GM23338 (cell line): ENCODE data around the gene TRIM72. TPM values are rescaled to one million over a fixed set of nuclear protein-coding genes. Genes with fewer than 3 reads are reported as not detected.
A peak's percentile ranks its signal among the peaks of the same experiment; 100 is the strongest.

Source experiments
- ATAC-seq: fragments of 200-7000 bp; cut with Tn5 transposase; 3 replicates; pipeline ENCODE4 v1.9.1; 2020
- DNase-seq: peaks from one replicate; pipeline ENCODE4 v3.0.0-alpha.2; 2015; ENCODE audit warnings: low spot score
- H2AFZ ChIP-seq: fragments of 200-600 bp; sonication (generic); 2 replicates; pipeline ENCODE4 v1.8.0; 2016; ENCODE audit warnings: antibody characterized with exemption, mild to moderate bottlenecking, moderate library complexity
- H3F3A ChIP-seq: fragments of 200-600 bp; sonication (generic); replicated peaks from 2 replicates; pipeline ENCODE4 v1.8.0; 2017; ENCODE audit warnings: antibody characterized with exemption, mixed run types, low read depth
- H3K27ac ChIP-seq: fragments of 200-600 bp; sonication (generic); 2 replicates; pipeline ENCODE4 v1.6.1; 2016; ENCODE audit warnings: low read depth
- H3K27me3 ChIP-seq: fragments of 200-600 bp; sonication (generic); 2 replicates; pipeline ENCODE4 v1.8.0; 2016; ENCODE audit warnings: mild to moderate bottlenecking, mixed run types, moderate library complexity; ENCODE audit not compliant: insufficient read depth
- H3K36me3 ChIP-seq: fragments of 200-600 bp; sonication (generic); 2 replicates; pipeline ENCODE4 v1.8.0; 2016; ENCODE audit warnings: mild to moderate bottlenecking; ENCODE audit not compliant: insufficient read depth
- H3K4me1 ChIP-seq: fragments of 200-600 bp; sonication (generic); 2 replicates; pipeline ENCODE4 v1.8.0; 2016; ENCODE audit warnings: mild to moderate bottlenecking, moderate library complexity; ENCODE audit not compliant: insufficient read depth
- H3K4me2 ChIP-seq: fragments of 200-600 bp; sonication (generic); 2 replicates; pipeline ENCODE4 v1.7.1; 2017; ENCODE audit warnings: mixed run types
- H3K4me3 ChIP-seq: fragments of 200-600 bp; sonication (generic); 2 replicates; pipeline ENCODE4 v1.6.1; 2016; ENCODE audit warnings: mixed run types
- H3K79me2 ChIP-seq: fragments of 200-600 bp; sonication (generic); replicated peaks from 2 replicates; pipeline ENCODE4 v1.8.0; 2017; ENCODE audit warnings: mild to moderate bottlenecking; ENCODE audit not compliant: insufficient read depth
- H3K9me2 ChIP-seq: fragments of 200-600 bp; sonication (generic); 2 replicates; pipeline ENCODE4 v1.8.0; 2017; ENCODE audit not compliant: insufficient read depth
- H4K20me1 ChIP-seq: fragments of 200-600 bp; sonication (generic); replicated peaks from 2 replicates; pipeline ENCODE4 v1.8.0; 2017; ENCODE audit warnings: mild to moderate bottlenecking; ENCODE audit not compliant: insufficient read depth
- H3K27ac Mint-ChIP-seq: 2 replicates; pipeline ENCODE4 v1.8.0; 2020; ENCODE audit warnings: inconsistent platforms, mild to moderate bottlenecking, moderate library complexity, mixed read lengths
- H3K27me3 Mint-ChIP-seq: 3 replicates; pipeline ENCODE4 v1.8.0; 2022; ENCODE audit warnings: low read depth, mild to moderate bottlenecking, moderate library complexity, mixed read lengths, inconsistent platforms; ENCODE audit not compliant: insufficient read depth, poor library complexity
- H3K36me3 Mint-ChIP-seq: 3 replicates; pipeline ENCODE4 v1.8.0; 2021; ENCODE audit warnings: low read depth, mild to moderate bottlenecking, inconsistent platforms, moderate library complexity, mixed read lengths
- H3K4me1 Mint-ChIP-seq: 3 replicates; pipeline ENCODE4 v1.8.0; 2020; ENCODE audit warnings: mild to moderate bottlenecking, inconsistent platforms, mixed read lengths
- H3K4me3 Mint-ChIP-seq: 3 replicates; pipeline ENCODE4 v1.8.0; 2021; ENCODE audit warnings: moderate library complexity, mild to moderate bottlenecking, inconsistent platforms, mixed read lengths
- H3K9me3 Mint-ChIP-seq: 3 replicates; pipeline ENCODE4 v1.8.0; 2020; ENCODE audit warnings: moderate library complexity, mild to moderate bottlenecking, inconsistent platforms, mixed read lengths
- CREB1 ChIP-seq: fragments of 250-450 bp; sonication (Bioruptor Pico); IDR thresholded peaks from 2 replicates; pipeline ENCODE4 v1.5.0; 2020; ENCODE audit warnings: low read depth, mild to moderate bottlenecking, moderate library complexity
- EZH2 ChIP-seq: fragments of 200-600 bp; sonication (generic); IDR thresholded peaks from one replicate; pipeline ENCODE4 v1.8.0; 2017; ENCODE audit warnings: antibody characterized with exemption, mild to moderate bottlenecking, low read depth; ENCODE audit not compliant: unreplicated experiment
- EZH2phosphoT487 ChIP-seq: fragments of 200-600 bp; sonication (generic); IDR thresholded peaks from one replicate; pipeline ENCODE4 v1.8.1; 2018; ENCODE audit warnings: antibody characterized with exemption; ENCODE audit not compliant: unreplicated experiment
- JUNB ChIP-seq: IDR thresholded peaks from one replicate; pipeline ENCODE4 v1.6.1; 2016; ENCODE audit warnings: antibody characterized with exemption; ENCODE audit not compliant: unreplicated experiment
- NANOG ChIP-seq: IDR thresholded peaks from 2 replicates; pipeline ENCODE4 v1.6.1; 2016; ENCODE audit warnings: antibody characterized with exemption, borderline replicate concordance
- POLR2AphosphoS5 ChIP-seq: IDR thresholded peaks from 2 replicates; pipeline ENCODE4 v1.6.1; 2016; ENCODE audit warnings: antibody characterized with exemption, low read depth
- REST ChIP-seq: IDR thresholded peaks from one replicate; pipeline ENCODE4 v1.6.1; 2018; ENCODE audit warnings: antibody characterized with exemption; ENCODE audit not compliant: unreplicated experiment
- STAT1 ChIP-seq: IDR thresholded peaks from one replicate; pipeline ENCODE4 v1.6.1; 2016; ENCODE audit warnings: antibody characterized with exemption; ENCODE audit not compliant: unreplicated experiment
- ZNF114 ChIP-seq: fragments of 250-450 bp; sonication (Bioruptor Pico); IDR thresholded peaks from 2 replicates; pipeline ENCODE4 v1.5.0; 2020; ENCODE audit warnings: mild to moderate bottlenecking, moderate library complexity
- ZNF462 ChIP-seq: fragments of 250-450 bp; sonication (Bioruptor Pico); IDR thresholded peaks from 2 replicates; pipeline ENCODE4 v1.5.0; 2020; ENCODE audit warnings: mild to moderate bottlenecking, moderate library complexity
- polyA plus RNA-seq: library from polyadenylated mRNA; unstranded; fragments of >200 nt; fragmentation: Nextera tagmentation; extraction: Ambion mirVana; gene quantifications from 2 replicates; pipeline ENCODE4 v1.2.1, GENCODE V29; 2016
- total RNA-seq: library from RNA; depleted of rRNA; stranded (reverse); fragments of >200 nt; shearing (Covaris generic); gene quantifications from 2 replicates; pipeline ENCODE4 v1.2.3, GENCODE V29; 2014

The TRIM72 gene
- total and polyA plus RNA-seq, 2 experiments from 2014 or later = 0.81 to 1.3 TPM

GRCh38 chr16:31271621-31272190 lies 57.8 kb downstream of the TRIM72 start:
- Mint-ChIP-seq H3K4me1 (peaks cover 20% of the 10 kb centered on the region), H3K36me3 (no peaks in the 10 kb centered on the region), H3K9me3 (no peaks in the 10 kb centered on the region), H3K4me3 (no peak overlapping the region), H3K27me3 (peaks cover 9% of the 10 kb centered on the region), H3K27ac (no peak overlapping the region)
- ATAC-seq (no peak), DNase-seq (no peak)
- 0 out of 2 replicates have a peak overlapping the region, but pooled peaks have one; percentile 52 for H2AFZ ChIP-seq
- H3K27me3 ChIP-seq = no peaks in the 10 kb centered on the region
- no peak for TF ChIP-seq ZNF462
- TF ChIP-seq REST = no peak
- no peak for TF ChIP-seq POLR2AphosphoS5
- TF ChIP-seq EZH2phosphoT487 = no peak
- no peak for TF ChIP-seq EZH2
- no peak for TF ChIP-seq STAT1
- TF ChIP-seq CREB1 = no peak
- TF ChIP-seq JUNB = no peak
- TF ChIP-seq NANOG = no peak
- no peak for TF ChIP-seq ZNF114
- no peak overlapping the region for H3K4me3 ChIP-seq
- H3K4me2 ChIP-seq = no peak overlapping the region
- H3F3A ChIP-seq = no peaks in the 10 kb centered on the region
- H3K36me3 ChIP-seq = no peaks in the 10 kb centered on the region
- no peaks in the 10 kb centered on the region for H3K79me2 ChIP-seq
- H3K9me2 ChIP-seq = 0 out of 2 replicates have a peak, but pooled peaks cover 3% of the 10 kb centered on the region
- H3K27ac ChIP-seq = no peak overlapping the region
- H4K20me1 ChIP-seq = no peaks in the 10 kb centered on the region
- H3K4me1 ChIP-seq = peaks cover 7% of the 10 kb centered on the region; the same call in 1 of the 2 replicates
